HK-2 (cell line): Measurements from ENCODE around the gene CES4A.

Experiments
- DNase-seq: peaks from one replicate; pipeline ENCODE4 v3.0.0-alpha.2; 2018; ENCODE audit not compliant: unreplicated experiment

CES4A gene

GRCh38 chr16:67050796-67051195 lies 62.4 kb downstream of the CES4A start:
- DNase-seq = no peak

- no peak for DNase-seq
These were observed 64.0 kb downstream of the CES4A start for GRCh38 chr16:67052399-67052798.

GRCh38 chr16:67053767-67054334 lies 65.5 kb downstream of the CES4A start:
- DNase-seq = no peak

- no peak for DNase-seq
These were observed 66.5 kb downstream of the CES4A start for GRCh38 chr16:67054901-67055300.

GRCh38 chr16:67055712-67056487 lies 67.5 kb downstream of the CES4A start:
- DNase-seq = peak; percentile 27
